LNCAP (cell line): Measurements from ENCODE around the gene HOXA6.

Experiments used
- CTCF ChIP-seq: fragments of 450-650 bp; IDR thresholded peaks from 2 replicates; pipeline ENCODE4 v1.5.1; 2017; ENCODE audit warnings: mild to moderate bottlenecking

Gene HOXA6

DNA sequence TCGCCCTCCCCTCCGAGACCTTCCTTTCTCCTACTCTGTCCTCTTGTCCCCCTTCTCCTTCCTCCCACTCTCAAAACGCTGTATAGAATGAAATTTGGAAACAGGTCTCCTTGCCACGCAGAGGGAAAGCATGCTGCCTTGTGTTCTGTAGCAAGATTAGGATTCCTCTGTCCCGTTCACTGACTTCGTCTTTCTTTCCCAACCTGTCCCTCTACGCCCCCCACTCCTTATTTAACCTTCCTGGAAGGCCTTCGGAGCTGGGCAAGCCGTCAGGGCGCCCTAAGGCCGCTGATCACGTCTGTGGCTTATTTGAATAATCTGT is 16.4 kb upstream of the HOXA6 start:
- TF ChIP-seq CTCF = no peak

- no peak for TF ChIP-seq CTCF
Measured at GRCh38 chr7:27163288-27164044, 15.9 kb upstream of the HOXA6 start.

DNA sequence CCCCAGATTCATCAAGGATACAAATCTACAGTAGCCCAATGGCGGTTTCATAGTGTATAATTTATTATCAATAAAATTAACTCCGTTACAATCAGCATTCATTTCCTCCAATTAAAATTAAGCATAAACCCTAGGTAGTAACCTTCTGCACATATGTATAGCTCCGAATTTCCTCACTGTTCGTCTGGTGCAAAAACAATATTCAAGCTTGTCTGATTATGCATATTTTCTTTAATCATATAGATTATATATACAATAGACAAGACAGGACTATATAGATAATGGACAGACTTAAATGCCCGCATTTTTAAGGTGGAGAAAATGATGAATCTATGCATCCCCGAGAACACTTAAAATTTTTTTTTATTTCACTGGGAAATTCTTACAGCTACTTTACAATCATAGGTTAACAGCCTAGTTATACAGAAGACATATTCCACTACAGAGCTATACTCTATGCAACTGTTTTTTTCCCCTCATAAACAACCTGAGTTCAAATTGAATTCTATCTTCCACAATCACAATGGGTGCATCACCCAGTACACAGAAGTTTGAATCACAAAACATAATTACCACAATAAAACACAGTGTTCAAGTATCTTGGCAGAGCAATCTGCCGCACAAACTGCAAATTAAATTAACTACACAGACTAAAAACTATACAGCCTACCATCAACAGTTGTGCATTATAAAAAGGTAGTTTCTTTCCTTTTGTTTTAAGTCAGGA is 15.2 kb upstream of the HOXA6 start:
- TF ChIP-seq CTCF = no peak

GRCh38 chr7:27161721-27162560 is 14.4 kb upstream of the HOXA6 start:
- TF ChIP-seq CTCF = no peak

DNA sequence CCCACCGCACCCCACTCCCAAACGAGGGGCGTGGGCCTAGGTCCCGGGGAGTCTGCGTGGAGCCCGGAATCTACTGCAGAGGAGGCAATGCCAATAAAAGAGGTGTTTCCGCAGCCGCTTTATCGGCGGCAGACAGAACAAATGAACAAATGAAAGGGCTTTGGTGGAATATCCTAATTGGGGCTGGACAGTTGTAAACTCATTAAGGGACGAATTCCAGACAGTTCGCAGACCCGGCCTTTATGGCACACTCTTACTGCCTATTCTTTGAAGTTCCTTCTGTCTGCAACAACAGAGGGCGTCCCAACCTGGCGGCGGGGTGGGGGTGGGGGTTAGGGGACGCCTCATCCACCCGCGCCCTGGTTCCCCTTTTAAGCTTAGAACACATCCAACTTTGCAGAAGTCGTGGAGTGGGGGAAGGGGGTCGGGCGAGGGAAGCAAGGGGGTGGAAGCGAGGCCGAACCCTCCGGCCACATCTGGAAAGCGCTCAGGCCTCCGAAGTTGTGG is 13.7 kb upstream of the HOXA6 start:
- TF ChIP-seq CTCF = peak; percentile 29; the same call in 1 of the 2 replicates

DNA sequence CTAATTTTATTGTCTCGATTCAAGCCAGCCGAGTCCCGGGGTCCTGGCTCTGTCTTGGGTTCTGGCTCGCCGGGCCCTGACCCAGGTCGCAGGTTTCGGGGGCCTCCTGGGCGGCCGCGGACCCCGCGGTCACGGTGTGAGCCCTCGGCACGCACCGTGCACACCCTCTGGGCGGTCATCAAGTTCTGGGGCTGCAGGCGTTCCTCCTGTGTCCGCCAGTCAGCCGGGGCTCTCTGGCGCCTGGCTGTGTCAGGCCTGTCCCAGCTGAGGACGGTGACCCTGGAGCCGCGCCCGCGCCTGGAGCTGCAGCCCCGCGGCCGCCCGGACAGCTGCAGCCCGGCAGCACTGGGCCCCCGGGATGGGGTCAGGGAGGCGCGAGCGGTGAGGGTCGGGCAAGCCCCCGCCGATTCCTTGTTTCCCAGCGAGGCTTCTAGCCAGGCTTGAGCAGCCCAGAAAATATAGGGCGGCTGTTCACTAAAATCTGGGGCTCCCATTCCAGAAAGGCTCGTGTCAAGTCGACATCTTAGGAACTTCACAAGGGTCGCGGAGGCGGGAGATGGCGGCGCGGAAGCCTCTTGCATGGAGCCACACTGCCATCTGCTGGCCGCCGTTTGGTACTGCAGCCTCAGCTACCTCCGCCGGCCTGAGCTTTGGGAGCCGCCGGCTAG is 13.1 kb upstream of the HOXA6 start:
- TF ChIP-seq CTCF = peak; percentile 99

DNA sequence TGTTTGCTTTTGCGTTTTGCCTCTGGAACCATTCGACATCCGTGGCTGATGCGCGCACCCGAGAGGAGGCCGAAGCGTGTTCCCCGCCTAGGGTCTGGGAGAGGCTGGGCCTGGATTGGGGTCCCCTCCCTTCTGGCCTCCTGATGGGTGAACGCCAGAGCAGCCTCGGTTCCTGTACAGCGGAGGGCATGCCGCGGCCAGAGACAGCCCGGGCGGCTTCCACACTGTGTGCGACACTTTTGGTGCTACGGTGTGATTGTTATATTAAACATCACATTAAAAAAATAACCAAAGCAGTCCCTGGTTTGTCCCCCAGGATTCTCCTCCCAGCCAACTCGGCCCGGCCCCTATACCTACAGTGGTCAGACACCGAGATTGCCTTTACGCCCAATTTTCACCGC is 12.6 kb upstream of the HOXA6 start:
- no peak for TF ChIP-seq CTCF
